Naive thymus-derived CD8-positive, alpha-beta T cell (primary cell): ENCODE data around the gene TP53. TPM values are rescaled to one million over a fixed set of nuclear protein-coding genes. Genes with fewer than 3 reads are reported as not detected.

Experiments used
- ATAC-seq, 2 donors: fragments of 150-1000 bp; cut with Tn5 transposase in 1 of 2; sonication (Bioruptor Pico), chemical (Tn5 transposase) in 1 of 2; 1 replicate in 1 of 2; 2 replicates in 1 of 2; pipeline ENCODE4 v1.10.0; 2021; ENCODE audit warnings: mild to moderate bottlenecking in 2 of 2, moderate library complexity in 2 of 2
- POLR2A ChIA-PET: fragments of 350-600 bp; sonication (Branson Sonifier 250); formaldehyde crosslinking; loops from one replicate; lab custom pipeline; 2021; ENCODE audit warnings: antibody characterized with exemption; lab: Charles Lee
- DNase-seq, 10 donors: peaks; one replicate each; pipeline versions ENCODE4 v3.0.0 to v3.0.0-alpha.2; 2020 to 2022
- H3K27ac Mint-ChIP-seq, 10 donors: one replicate each; pipeline ENCODE4 v1.8.0; 2020 to 2022; ENCODE audit warnings: mild to moderate bottlenecking in 10 of 10, mixed read lengths in 10 of 10, moderate library complexity in 4 of 10, inconsistent platforms in 1 of 10
- H3K27me3 Mint-ChIP-seq, 5 donors: one replicate each; pipeline ENCODE4 v1.8.0; 2021 to 2022; ENCODE audit warnings: mixed read lengths in 5 of 5
- H3K36me3 Mint-ChIP-seq, 3 donors: one replicate each; pipeline ENCODE4 v1.8.0; 2020 to 2022; ENCODE audit warnings: mixed read lengths in 3 of 3, mild to moderate bottlenecking in 2 of 3, inconsistent platforms in 1 of 3
- H3K4me1 Mint-ChIP-seq, 4 donors: one replicate each; pipeline ENCODE4 v1.8.0; 2021 to 2022; ENCODE audit warnings: mixed read lengths in 4 of 4
- H3K4me3 Mint-ChIP-seq, 10 donors: one replicate each; pipeline ENCODE4 v1.8.0; 2020 to 2022; ENCODE audit warnings: mild to moderate bottlenecking in 10 of 10, mixed read lengths in 10 of 10, moderate library complexity in 6 of 10, inconsistent platforms in 1 of 10
- H3K9me3 Mint-ChIP-seq, 9 donors: one replicate each; pipeline ENCODE4 v1.8.0; 2020 to 2022; ENCODE audit warnings: mixed read lengths in 9 of 9, mild to moderate bottlenecking in 3 of 9, inconsistent platforms in 1 of 9, moderate library complexity in 1 of 9
- polyA plus RNA-seq, 3 donors: library from polyadenylated mRNA; unstranded; fragments of 300-500 nt; fragmentation: Illumina TruSeq; gene quantifications; one replicate each; pipeline ENCODE4 v1.2.3, GENCODE V29; 2021
- total RNA-seq, 8 experiments: library from RNA in 2 of 8; stranded (reverse) in 2 of 8; gene quantifications; one replicate each; pipeline ENCODE4 v1.2.3 and lab custom pipeline; 2021 to 2026

The TP53 gene
- total and polyA plus RNA-seq, 5 experiments from 2014 or later: 21.7 to 116 (median 33.0) TPM

GRCh38 chr17:7620835-7621234 is 66.5 kb downstream of the TP53 start:
- no peak overlapping the region for H3K27ac Mint-ChIP-seq
- no peak overlapping the region for H3K4me3 Mint-ChIP-seq
- no peak for DNase-seq
- H3K9me3 Mint-ChIP-seq: no peaks in the 10 kb centered on the region
- H3K27me3 Mint-ChIP-seq: no peaks in the 10 kb centered on the region
- POLR2A ChIA-PET: interaction anchor here (0.6 to 2.8 kb wide), 4 partner anchors 11 to 374 kb away, joined by 3 to 16 read pairs (median 6); partner anchors contain the start of gene TP53
- no peak for ATAC-seq
- H3K4me1 Mint-ChIP-seq: no peaks in the 10 kb centered on the region
- H3K36me3 Mint-ChIP-seq: peaks cover 0 to 2% (median 0%) of the 10 kb centered on the region in 3 donors

- H3K27me3 Mint-ChIP-seq: no peaks in the 10 kb centered on the region
- peaks cover 2 to 10% (median 5%) of the 10 kb centered on the region in 4 donors for H3K4me1 Mint-ChIP-seq
- H3K36me3 Mint-ChIP-seq: no peaks in the 10 kb centered on the region
- DNase-seq: no peak
- no peak overlapping the region for H3K4me3 Mint-ChIP-seq
- POLR2A ChIA-PET: interaction anchor here (1.0 to 6.1 kb wide), 3 partner anchors 9 to 67 kb away, joined by 5 to 105 read pairs (median 52); partner anchors contain the start of genes SAT2, TP53 and WRAP53
- no peaks in the 10 kb centered on the region for H3K9me3 Mint-ChIP-seq
- no peak for ATAC-seq
- H3K27ac Mint-ChIP-seq: no peak overlapping the region
These were observed 68.7 kb downstream of the TP53 start for GRCh38 chr17:7618608-7619007.

Other genes with a start within 250 kb of the TP53 start
- 1 to 10 TPM; 2.4 to 3.0 TPM for gene FGF11, start 248.0 kb downstream of the TP53 start, total RNA-seq
- under 1 TPM; 0.10 to 0.32 (median 0.22) TPM for gene FGF11, start 248.0 kb downstream of the TP53 start, polyA plus RNA-seq
- gene CHRNB1, start 242.4 kb downstream of the TP53 start, total RNA-seq: 1 to 10 TPM; 5.4 to 7.3 TPM
- 10 to 100 TPM; 18.1 to 24.5 (median 24.3) TPM for gene CHRNB1, start 242.4 kb downstream of the TP53 start, polyA plus RNA-seq
- gene ZBTB4, start 207.9 kb downstream of the TP53 start, total RNA-seq: 100 to 1,000 TPM; 101 to 104 TPM
- 10 to 100 TPM; 16.8 to 28.4 (median 19.7) TPM for gene ZBTB4, start 207.9 kb downstream of the TP53 start, polyA plus RNA-seq
- not detected for gene SLC35G6, start 206.0 kb downstream of the TP53 start, total RNA-seq
- not detected for gene SLC35G6, start 206.0 kb downstream of the TP53 start, polyA plus RNA-seq
- 100 to 1,000 TPM; 186 to 193 TPM for gene POLR2A, start 203.1 kb downstream of the TP53 start, total RNA-seq
- 10 to 100 TPM; 31.1 to 68.0 (median 47.3) TPM for gene POLR2A, start 203.1 kb downstream of the TP53 start, polyA plus RNA-seq
- gene TNFSF12, start 138.4 kb downstream of the TP53 start, total RNA-seq: 10 to 100 TPM; 25.7 to 26.6 TPM
- gene TNFSF12, start 138.4 kb downstream of the TP53 start, polyA plus RNA-seq: 10 to 100 TPM; 19.3 to 28.6 (median 25.8) TPM
- 1 to 10 TPM; 2.9 to 3.0 TPM for gene TNFSF13, start 128.7 kb downstream of the TP53 start, total RNA-seq
- gene TNFSF13, start 128.7 kb downstream of the TP53 start, polyA plus RNA-seq: 1 to 10 TPM; 1.2 to 3.7 (median 2.1) TPM
- 10 to 100 TPM; 48.0 to 56.8 TPM for gene SENP3, start 125.6 kb downstream of the TP53 start, total RNA-seq
- 10 to 100 TPM; 13.8 to 14.1 (median 14.0) TPM for gene SENP3, start 125.6 kb downstream of the TP53 start, polyA plus RNA-seq
- 1 to 10 TPM; 4.4 to 4.6 TPM for gene CD68, start 107.9 kb downstream of the TP53 start, total RNA-seq
- under 1 TPM; 0.15 to 0.59 (median 0.31) TPM for gene CD68, start 107.9 kb downstream of the TP53 start, polyA plus RNA-seq
- gene MPDU1, start 103.6 kb downstream of the TP53 start, total RNA-seq: 10 to 100 TPM; 25.6 to 31.8 TPM
- gene MPDU1, start 103.6 kb downstream of the TP53 start, polyA plus RNA-seq: 10 to 100 TPM; 33.9 to 48.9 (median 41.3) TPM
- gene SOX15, start 97.4 kb downstream of the TP53 start, total RNA-seq: under 1 TPM; 0.55 to 0.93 TPM
- gene SOX15, start 97.4 kb downstream of the TP53 start, polyA plus RNA-seq: not detected
- gene FXR2, start 72.6 kb downstream of the TP53 start, total RNA-seq: 10 to 100 TPM; 36.6 to 39.0 TPM
- 10 to 100 TPM; 11.8 to 17.8 (median 12.4) TPM for gene FXR2, start 72.6 kb downstream of the TP53 start, polyA plus RNA-seq
- 10 to 100 TPM; 74.8 to 76.6 TPM for gene SAT2, start 59.7 kb downstream of the TP53 start, total RNA-seq
- gene SAT2, start 59.7 kb downstream of the TP53 start, polyA plus RNA-seq: 10 to 100 TPM; 38.5 to 40.0 (median 39.4) TPM
- gene SHBG, start 57.4 kb downstream of the TP53 start, total RNA-seq: not detected
- not detected for gene SHBG, start 57.4 kb downstream of the TP53 start, polyA plus RNA-seq
- gene ATP1B2, start 36.6 kb downstream of the TP53 start, total RNA-seq: under 1 TPM; 0.36 to 0.96 TPM
- under 1 TPM in 2 of 3 donors, not detected in 1; 0.17 to 0.57 TPM for gene ATP1B2, start 36.6 kb downstream of the TP53 start, polyA plus RNA-seq
- 10 to 100 TPM in 1 of 2 experiments, 1 to 10 TPM in 1; 9.8 to 11.6 TPM for gene WRAP53, start 987 bp upstream of the TP53 start, total RNA-seq
- 10 to 100 TPM; 10.5 to 14.1 (median 13.9) TPM for gene WRAP53, start 987 bp upstream of the TP53 start, polyA plus RNA-seq
- not detected for gene EFNB3, start 17.7 kb upstream of the TP53 start, total RNA-seq
- not detected for gene EFNB3, start 17.7 kb upstream of the TP53 start, polyA plus RNA-seq
- gene DNAH2, start 30.3 kb upstream of the TP53 start, total RNA-seq: not detected
- gene DNAH2, start 30.3 kb upstream of the TP53 start, polyA plus RNA-seq: not detected
- gene KDM6B, start 146.7 kb upstream of the TP53 start, total RNA-seq: 100 to 1,000 TPM; 113 TPM
- gene KDM6B, start 146.7 kb upstream of the TP53 start, polyA plus RNA-seq: 1 to 10 TPM in 2 of 3 donors, under 1 TPM in 1; 0.28 to 1.2 (median 1.0) TPM
- 1 to 10 TPM; 6.9 to 7.2 TPM for gene TMEM88, start 167.6 kb upstream of the TP53 start, total RNA-seq
- gene TMEM88, start 167.6 kb upstream of the TP53 start, polyA plus RNA-seq: not detected
- 10 to 100 TPM; 16.0 to 24.1 TPM for gene NAA38, start 170.1 kb upstream of the TP53 start, total RNA-seq
- gene NAA38, start 170.1 kb upstream of the TP53 start, polyA plus RNA-seq: 100 to 1,000 TPM; 125 to 169 (median 152) TPM
- gene CYB5D1, start 170.5 kb upstream of the TP53 start, total RNA-seq: 1 to 10 TPM; 8.5 to 9.8 TPM
- gene CYB5D1, start 170.5 kb upstream of the TP53 start, polyA plus RNA-seq: 1 to 10 TPM; 3.5 to 6.0 (median 5.1) TPM
- 100 to 1,000 TPM; 277 to 281 TPM for gene CHD3, start 201.3 kb upstream of the TP53 start, total RNA-seq
- 10 to 100 TPM in 2 of 3 donors, 1 to 10 TPM in 1; 4.3 to 29.2 (median 15.5) TPM for gene CHD3, start 201.3 kb upstream of the TP53 start, polyA plus RNA-seq
- 1 to 10 TPM; 7.8 to 9.4 TPM for gene RNF227, start 228.8 kb upstream of the TP53 start, total RNA-seq
- 1 to 10 TPM in 2 of 3 donors, under 1 TPM in 1; 0.65 to 4.8 (median 2.4) TPM for gene RNF227, start 228.8 kb upstream of the TP53 start, polyA plus RNA-seq
- 10 to 100 TPM; 16.1 to 19.4 TPM for gene KCNAB3, start 242.4 kb upstream of the TP53 start, total RNA-seq
- under 1 TPM in 2 of 3 donors, not detected in 1; 0.44 to 0.80 TPM for gene KCNAB3, start 242.4 kb upstream of the TP53 start, polyA plus RNA-seq
- 100 to 1,000 TPM in 1 of 2 experiments, 10 to 100 TPM in 1; 93.4 to 120 TPM for gene TRAPPC1, start 244.5 kb upstream of the TP53 start, total RNA-seq
- gene TRAPPC1, start 244.5 kb upstream of the TP53 start, polyA plus RNA-seq: 100 to 1,000 TPM; 199 to 219 (median 205) TPM
- 10 to 100 TPM; 35.2 to 43.0 TPM for gene CNTROB, start 244.7 kb upstream of the TP53 start, total RNA-seq
- 10 to 100 TPM in 2 of 3 donors, 1 to 10 TPM in 1; 7.6 to 18.5 (median 12.4) TPM for gene CNTROB, start 244.7 kb upstream of the TP53 start, polyA plus RNA-seq